Neural progenitor cell (in vitro differentiated cells): ENCODE data around the gene ERMN. TPM values are rescaled to one million over a fixed set of nuclear protein-coding genes. Genes with fewer than 3 reads are reported as not detected.
A peak's percentile ranks its signal among the peaks of the same experiment; 100 is the strongest.

Experiments
- DNase-seq: peaks from one replicate; pipeline ENCODE4 v3.0.0-alpha.2; 2016; ENCODE audit warnings: low spot score
- H2AFZ ChIP-seq: fragments of 200-600 bp; sonication (generic); replicated peaks from 2 replicates; pipeline ENCODE4 v1.6.1; 2016; ENCODE audit warnings: antibody characterized with exemption
- H3F3A ChIP-seq: fragments of 200-600 bp; sonication (generic); 2 replicates; pipeline ENCODE4 v1.6.1; 2016; ENCODE audit warnings: antibody characterized with exemption, low read depth
- H3K27ac ChIP-seq: fragments of 200-600 bp; sonication (generic); 2 replicates; pipeline ENCODE4 v1.5.1; 2016; ENCODE audit warnings: mild to moderate bottlenecking
- H3K27me3 ChIP-seq: fragments of 200-600 bp; sonication (generic); 2 replicates; pipeline ENCODE4 v1.6.1; 2016; ENCODE audit warnings: mild to moderate bottlenecking, moderate library complexity
- H3K36me3 ChIP-seq: fragments of 200-600 bp; sonication (generic); 2 replicates; pipeline ENCODE4 v1.5.1; 2016
- H3K4me1 ChIP-seq: fragments of 200-600 bp; sonication (generic); 2 replicates; pipeline ENCODE4 v1.6.1; 2016; ENCODE audit warnings: mixed run types
- H3K4me2 ChIP-seq: fragments of 200-600 bp; sonication (generic); 2 replicates; pipeline ENCODE4 v1.6.1; 2016
- H3K4me3 ChIP-seq: fragments of 200-600 bp; sonication (generic); 2 replicates; pipeline ENCODE4 v1.5.1; 2016
- H3K79me2 ChIP-seq: fragments of 200-600 bp; sonication (generic); 2 replicates; pipeline ENCODE4 v1.6.1; 2016; ENCODE audit warnings: low read depth
- H3K9ac ChIP-seq: fragments of 200-600 bp; sonication (generic); 2 replicates; pipeline ENCODE4 v1.6.1; 2016
- H3K9me3 ChIP-seq: fragments of 200-600 bp; sonication (generic); 2 replicates; pipeline ENCODE4 v1.5.1; 2016; ENCODE audit warnings: low read depth
- H4K20me1 ChIP-seq: fragments of 200-600 bp; sonication (generic); 2 replicates; pipeline ENCODE4 v1.6.1; 2016; ENCODE audit warnings: low read depth
- H3K27ac Mint-ChIP-seq: 3 replicates; pipeline ENCODE4 v1.8.0; 2021; ENCODE audit warnings: mixed read lengths
- H3K27me3 Mint-ChIP-seq: 2 replicates; pipeline ENCODE4 v1.8.0; 2022; ENCODE audit warnings: low read depth, mild to moderate bottlenecking, inconsistent platforms, moderate library complexity, mixed read lengths; ENCODE audit not compliant: insufficient read depth
- H3K36me3 Mint-ChIP-seq: 3 replicates; pipeline ENCODE4 v1.8.0; 2021; ENCODE audit warnings: mixed read lengths
- H3K4me1 Mint-ChIP-seq: 3 replicates; pipeline ENCODE4 v1.8.0; 2021; ENCODE audit warnings: mixed read lengths
- H3K4me3 Mint-ChIP-seq: 3 replicates; pipeline ENCODE4 v1.8.0; 2021; ENCODE audit warnings: mild to moderate bottlenecking, moderate library complexity, mixed read lengths
- H3K9me3 Mint-ChIP-seq: 3 replicates; pipeline ENCODE4 v1.8.0; 2020; ENCODE audit warnings: mixed read lengths
- EZH2 ChIP-seq: fragments of 200-600 bp; sonication (generic); IDR thresholded peaks from 2 replicates; pipeline ENCODE4 v1.6.1; 2017; ENCODE audit warnings: antibody characterized with exemption, mild to moderate bottlenecking, moderate library complexity
- EZH2phosphoT487 ChIP-seq: fragments of 200-600 bp; sonication (generic); IDR thresholded peaks from 2 replicates; pipeline ENCODE4 v1.6.1; 2017; ENCODE audit warnings: antibody characterized with exemption
- total RNA-seq: library from RNA; depleted of rRNA; stranded (reverse); fragments of >200 nt; gene quantifications from 2 replicates; pipeline ENCODE4 v1.2.3, GENCODE V29; 2015; ENCODE audit warnings: low replicate concordance
- TF ChIP-seq, protein P1 (sequence below): fragments of 200-600 bp; sonication (generic); IDR thresholded peaks from 2 replicates; pipeline ENCODE4 v1.5.1; 2017; ENCODE audit warnings: antibody characterized with exemption, mild to moderate bottlenecking

The ERMN gene
- total RNA-seq, 1 donor from 2014 or later, result 2.2 TPM

- H3K79me2 ChIP-seq, result no peaks in the 10 kb centered on the region
- no peak overlapping the region for H2AFZ ChIP-seq
- H3K27me3 ChIP-seq, result no peaks in the 10 kb centered on the region
- DNase-seq, result no peak
- peaks cover 3% of the 10 kb centered on the region for H3F3A ChIP-seq
- H3K36me3 ChIP-seq, result no peaks in the 10 kb centered on the region
- H3K4me1 Mint-ChIP-seq, result peaks cover under 1% of the 10 kb centered on the region
- no peak overlapping the region for H3K4me3 Mint-ChIP-seq
- H3K9ac ChIP-seq, result no peak overlapping the region
- H3K4me1 ChIP-seq, result peaks cover 24% of the 10 kb centered on the region
- peaks cover 5% of the 10 kb centered on the region for H3K27me3 Mint-ChIP-seq
- TF ChIP-seq, protein P1, sequence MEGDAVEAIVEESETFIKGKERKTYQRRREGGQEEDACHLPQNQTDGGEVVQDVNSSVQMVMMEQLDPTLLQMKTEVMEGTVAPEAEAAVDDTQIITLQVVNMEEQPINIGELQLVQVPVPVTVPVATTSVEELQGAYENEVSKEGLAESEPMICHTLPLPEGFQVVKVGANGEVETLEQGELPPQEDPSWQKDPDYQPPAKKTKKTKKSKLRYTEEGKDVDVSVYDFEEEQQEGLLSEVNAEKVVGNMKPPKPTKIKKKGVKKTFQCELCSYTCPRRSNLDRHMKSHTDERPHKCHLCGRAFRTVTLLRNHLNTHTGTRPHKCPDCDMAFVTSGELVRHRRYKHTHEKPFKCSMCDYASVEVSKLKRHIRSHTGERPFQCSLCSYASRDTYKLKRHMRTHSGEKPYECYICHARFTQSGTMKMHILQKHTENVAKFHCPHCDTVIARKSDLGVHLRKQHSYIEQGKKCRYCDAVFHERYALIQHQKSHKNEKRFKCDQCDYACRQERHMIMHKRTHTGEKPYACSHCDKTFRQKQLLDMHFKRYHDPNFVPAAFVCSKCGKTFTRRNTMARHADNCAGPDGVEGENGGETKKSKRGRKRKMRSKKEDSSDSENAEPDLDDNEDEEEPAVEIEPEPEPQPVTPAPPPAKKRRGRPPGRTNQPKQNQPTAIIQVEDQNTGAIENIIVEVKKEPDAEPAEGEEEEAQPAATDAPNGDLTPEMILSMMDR, result no peak
- H3K4me2 ChIP-seq, result no peak overlapping the region
- no peaks in the 10 kb centered on the region for H3K36me3 Mint-ChIP-seq
- H3K4me3 ChIP-seq, result no peak overlapping the region
- H3K27ac ChIP-seq, result no peak overlapping the region
- H4K20me1 ChIP-seq, result no peaks in the 10 kb centered on the region
- no peak overlapping the region for H3K27ac Mint-ChIP-seq
- no peaks in the 10 kb centered on the region for H3K9me3 Mint-ChIP-seq
- H3K9me3 ChIP-seq, result no peaks in the 10 kb centered on the region
These were observed 15.7 kb downstream of the ERMN start for GRCh38 chr2:157309878-157310277.

- TF ChIP-seq EZH2, result no peak
- TF ChIP-seq, protein P1, result peak; percentile 30
- no peak for TF ChIP-seq EZH2phosphoT487
- H3K27ac Mint-ChIP-seq, result no peak overlapping the region
- peaks cover 7% of the 10 kb centered on the region for H3F3A ChIP-seq
- H3K27ac ChIP-seq, result no peak overlapping the region
- H3K27me3 ChIP-seq, result no peaks in the 10 kb centered on the region
- H3K4me3 Mint-ChIP-seq, result no peak overlapping the region
- no peak overlapping the region for H3K4me2 ChIP-seq
- no peak overlapping the region for H2AFZ ChIP-seq
- H3K4me3 ChIP-seq, result no peak overlapping the region
- H3K9me3 Mint-ChIP-seq, result no peaks in the 10 kb centered on the region
- no peaks in the 10 kb centered on the region for H3K9me3 ChIP-seq
- peaks cover 23% of the 10 kb centered on the region for H3K4me1 ChIP-seq
- H4K20me1 ChIP-seq, result no peaks in the 10 kb centered on the region
- H3K4me1 Mint-ChIP-seq, result peaks cover 6% of the 10 kb centered on the region
- H3K79me2 ChIP-seq, result no peaks in the 10 kb centered on the region
- H3K9ac ChIP-seq, result no peak overlapping the region
- DNase-seq, result no peak
- peaks cover 5% of the 10 kb centered on the region for H3K27me3 Mint-ChIP-seq
- no peaks in the 10 kb centered on the region for H3K36me3 Mint-ChIP-seq
- H3K36me3 ChIP-seq, result no peaks in the 10 kb centered on the region
These were observed 18.6 kb downstream of the ERMN start for GRCh38 chr2:157307021-157307420.

DNA sequence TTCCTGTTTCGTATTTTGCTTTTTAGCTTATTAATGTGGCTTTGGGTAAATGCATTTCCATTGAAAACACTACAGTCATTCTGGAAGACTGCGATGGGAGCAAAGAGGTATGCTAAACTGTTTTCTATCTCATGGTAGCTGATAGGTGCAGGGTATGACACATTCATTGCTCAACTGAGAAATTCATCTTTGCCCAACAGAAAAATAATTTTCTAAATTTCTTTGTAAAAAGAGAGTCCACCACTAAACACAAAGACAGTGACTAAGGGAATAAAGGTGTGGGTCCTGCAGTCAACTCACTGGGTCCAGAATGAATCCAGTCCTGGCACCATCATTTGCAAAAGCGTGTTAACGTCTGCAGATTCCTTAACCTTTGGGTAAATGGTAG, 19.9 kb downstream of the ERMN start:
- H3K4me1 ChIP-seq, result peaks cover 22% of the 10 kb centered on the region
- H3F3A ChIP-seq, result peaks cover 7% of the 10 kb centered on the region
- no peaks in the 10 kb centered on the region for H3K36me3 Mint-ChIP-seq
- no peaks in the 10 kb centered on the region for H4K20me1 ChIP-seq
- peaks cover 6% of the 10 kb centered on the region for H3K4me1 Mint-ChIP-seq
- no peak overlapping the region for H3K4me3 Mint-ChIP-seq
- TF ChIP-seq, protein P1, result no peak
- TF ChIP-seq EZH2phosphoT487 (no peak), EZH2 (no peak)
- no peak overlapping the region for H3K27ac ChIP-seq
- no peak overlapping the region for H3K4me2 ChIP-seq
- no peak overlapping the region for H2AFZ ChIP-seq
- no peak overlapping the region for H3K4me3 ChIP-seq
- H3K9ac ChIP-seq, result no peak overlapping the region
- H3K27me3 ChIP-seq, result no peaks in the 10 kb centered on the region
- H3K9me3 ChIP-seq, result no peaks in the 10 kb centered on the region
- no peaks in the 10 kb centered on the region for H3K9me3 Mint-ChIP-seq
- no peak for DNase-seq
- H3K27me3 Mint-ChIP-seq, result peaks cover 5% of the 10 kb centered on the region
- H3K27ac Mint-ChIP-seq, result no peak overlapping the region
- no peaks in the 10 kb centered on the region for H3K36me3 ChIP-seq
- no peaks in the 10 kb centered on the region for H3K79me2 ChIP-seq
